SJCRH30 (cell line): ENCODE results near the gene DNAJC27. TPM values are rescaled to one million over a fixed set of nuclear protein-coding genes. Genes with fewer than 3 reads are reported as not detected.

Source experiments
- total RNA-seq: library from RNA; depleted of rRNA; stranded (reverse); fragments of >200 nt; shearing (Covaris generic); gene quantifications from 2 replicates; pipeline ENCODE4 v1.2.3, GENCODE V29; 2014; rRNA removed

The DNAJC27 gene
- total RNA-seq, 1 experiment from 2014 or later, result 9.2 TPM

Other genes with a start within 250 kb of the DNAJC27 start
- 56.3 and 56.9 TPM in 2 replicates for gene PTRHD1, start 178.6 kb downstream of the DNAJC27 start, total RNA-seq
- 105 and 129 TPM in 2 replicates for gene CENPO, start 178.5 kb downstream of the DNAJC27 start, total RNA-seq
- gene ADCY3, start 51.7 kb downstream of the DNAJC27 start, total RNA-seq, result 73.2 and 73.9 TPM in 2 replicates
- gene EFR3B, start 70.1 kb upstream of the DNAJC27 start, total RNA-seq, result 4.0 and 4.2 TPM in 2 replicates
- gene POMC, start 196.6 kb upstream of the DNAJC27 start, total RNA-seq, result not detected in 2 replicates